ENCODE measurements around the gene TRPC4AP. TPM values are rescaled to one million over a fixed set of nuclear protein-coding genes. Genes with fewer than 3 reads are reported as not detected.

TRPC4AP gene
- total RNA-seq, 1 donor from 2014 or later: 95.6 TPM

- H3K4me3 Mint-ChIP-seq: no peak overlapping the region
These were observed 108.4 kb downstream of the TRPC4AP start for GRCh38 chr20:34983995-34984735.

GRCh38 chr20:34983089-34983820 is 109.4 kb downstream of the TRPC4AP start:
- H3K27me3 Mint-ChIP-seq (ENCODE audit: low read depth): peaks cover 28% of the 10 kb centered on the region
- DNase-seq (ENCODE audit: low spot score in 2 of 2, unreplicated experiment in 2 of 2): no peak
- H3K36me3 Mint-ChIP-seq: no peaks in the 10 kb centered on the region
- TF ChIP-seq CTCF (IDR thresholded peaks at IDR 0.05; ENCODE audit: unreplicated experiment): no peak
- H3K27ac Mint-ChIP-seq: no peak overlapping the region
- H3K4me1 Mint-ChIP-seq: peaks cover 3% of the 10 kb centered on the region
- no peaks in the 10 kb centered on the region for H3K9me3 Mint-ChIP-seq
- H3K4me3 Mint-ChIP-seq: no peak overlapping the region

More at GRCh38 chr20:34983995-34984735, 108.4 kb downstream of the TRPC4AP start:
- H3K27ac Mint-ChIP-seq: no peak overlapping the region
- H3K27me3 Mint-ChIP-seq (ENCODE audit: low read depth): peaks cover 28% of the 10 kb centered on the region
- no peaks in the 10 kb centered on the region for H3K9me3 Mint-ChIP-seq
- no peak for DNase-seq (ENCODE audit: low spot score in 2 of 2, unreplicated experiment in 2 of 2)
- peaks cover 3% of the 10 kb centered on the region for H3K4me1 Mint-ChIP-seq
- H3K36me3 Mint-ChIP-seq: no peaks in the 10 kb centered on the region
- no peak for TF ChIP-seq CTCF (IDR thresholded peaks at IDR 0.05; ENCODE audit: unreplicated experiment)

GRCh38 chr20:34982270-34983088 is 110.1 kb downstream of the TRPC4AP start:
- Mint-ChIP-seq H3K9me3 (no peaks in the 10 kb centered on the region), H3K4me3 (no peak overlapping the region), H3K27me3 (ENCODE audit: low read depth) (peaks cover 28% of the 10 kb centered on the region), H3K27ac (no peak overlapping the region), H3K36me3 (no peaks in the 10 kb centered on the region), H3K4me1 (peaks cover 3% of the 10 kb centered on the region)
- no peak for TF ChIP-seq CTCF (IDR thresholded peaks at IDR 0.05; ENCODE audit: unreplicated experiment)
- DNase-seq (ENCODE audit: low spot score in 2 of 2, unreplicated experiment in 2 of 2): no peak

- H3K9me3 Mint-ChIP-seq: no peaks in the 10 kb centered on the region
- TF ChIP-seq CTCF (IDR thresholded peaks at IDR 0.05; ENCODE audit: unreplicated experiment): no peak
- no peaks in the 10 kb centered on the region for H3K36me3 Mint-ChIP-seq
- DNase-seq (ENCODE audit: low spot score in 2 of 2, unreplicated experiment in 2 of 2): no peak
- H3K4me1 Mint-ChIP-seq: peaks cover 3% of the 10 kb centered on the region
- H3K4me3 Mint-ChIP-seq: no peak overlapping the region
- H3K27ac Mint-ChIP-seq: no peak overlapping the region
- H3K27me3 Mint-ChIP-seq (ENCODE audit: low read depth): peaks cover 27% of the 10 kb centered on the region
These were observed 111.9 kb downstream of the TRPC4AP start for GRCh38 chr20:34980543-34981233.
